H1 (cell line): ENCODE measurements around the gene TLCD3A. TPM values are rescaled to one million over a fixed set of nuclear protein-coding genes. Genes with fewer than 3 reads are reported as not detected.

ENCODE experiments used
- CHD1 ChIP-seq: IDR thresholded peaks from 2 replicates; pipeline ENCODE4 v1.6.1; 2012; ENCODE audit warnings: low read depth, low read length, improper control_type of control experiment
- polyA plus RNA-seq, 7 experiments: library from polyadenylated mRNA; depleted of rRNA in 3 of 7; stranded (reverse) in 5 of 7; unstranded in 2 of 7; fragments of >200 nt in 5 of 7; fragments of 200-250 nt in 2 of 7; gene quantifications; 1 replicate in 5 of 7; 2 replicates in 1 of 7; 4 replicates in 1 of 7; pipeline versions ENCODE4 v1.2.1 to v1.2.3, GENCODE V29; 2011 to 2013; ENCODE audit warnings: missing spikeins in 2 of 7, mixed read lengths in 2 of 7
- total RNA-seq: library from RNA; stranded (reverse); fragmentation: NEBNext Ultra II Directional; extraction: Animal tissue kit (Norgen Biotek cat#: 25700); gene quantifications from 2 replicates; pipeline ENCODE4 v1.2.1, GENCODE V29; 2021

Gene TLCD3A
- total and polyA plus RNA-seq, 2 of the 8 experiments (the other 6 are each of a cell fraction or from before 2014, with no cell fraction given): 26.1 to 48.8 TPM

DNA sequence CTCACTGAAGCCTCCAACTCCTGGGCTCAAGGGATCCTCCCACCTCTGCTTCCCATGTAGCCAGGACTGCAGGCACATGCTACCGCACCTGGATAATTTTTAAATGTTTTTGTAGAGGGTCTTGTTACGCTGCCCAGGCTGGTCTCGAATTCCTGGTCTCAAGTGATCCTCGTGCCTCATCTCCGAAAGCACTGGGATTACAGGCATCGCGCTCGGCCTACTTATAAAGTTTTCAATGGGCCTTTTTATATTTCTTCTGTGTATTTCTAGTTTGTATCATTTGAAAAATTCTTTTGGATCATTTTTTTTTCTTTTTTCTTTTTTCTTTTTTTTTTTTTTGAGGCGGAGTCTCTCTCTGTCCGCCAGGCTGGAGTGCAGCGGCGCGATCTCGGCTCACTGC is 7.3 kb upstream of the TLCD3A start (continued):
- TF ChIP-seq CHD1: no peak
